Upper lobe of right lung (tissue), 1 donor: ENCODE results near the gene ATG101. TPM values are rescaled to one million over a fixed set of nuclear protein-coding genes. Genes with fewer than 3 reads are reported as not detected.
A peak's percentile ranks its signal among the peaks of the same experiment; 100 is the strongest.

Experiments
- ATAC-seq: fragments of 200-7000 bp; cut with Tn5 transposase; one replicate; pipeline ENCODE4 v1.9.1; 2020; ENCODE audit warnings: mild to moderate bottlenecking, moderate library complexity
- DNase-seq: peaks from one replicate; pipeline ENCODE4 v3.0.0-alpha.2; 2020
- H3K27ac ChIP-seq: fragments of 200-600 bp; one replicate; pipeline ENCODE4 v1.8.0; 2022
- H3K27me3 ChIP-seq: fragments of 200-600 bp; one replicate; pipeline ENCODE4 v1.8.0; 2022; ENCODE audit warnings: mild to moderate bottlenecking
- H3K36me3 ChIP-seq: fragments of 200-600 bp; one replicate; pipeline ENCODE4 v1.8.0; 2022
- H3K4me1 ChIP-seq: fragments of 200-600 bp; one replicate; pipeline ENCODE4 v1.8.0; 2022
- H3K4me3 ChIP-seq: fragments of 200-600 bp; one replicate; pipeline ENCODE4 v1.8.0; 2022; ENCODE audit warnings: mild to moderate bottlenecking
- H3K9me3 ChIP-seq: fragments of 200-600 bp; one replicate; pipeline ENCODE4 v1.8.0; 2022
- CTCF ChIP-seq: fragments of 200-600 bp; IDR thresholded peaks from one replicate; pipeline ENCODE4 v1.8.0; 2022; ENCODE audit warnings: antibody characterized with exemption
- intact Hi-C: fragments of 100-400 bp; cut with DNase I; formaldehyde crosslinking; loops from one replicate; pipeline ENCODE4 v1.11.0; 2022
- total RNA-seq: library from RNA; stranded (reverse); fragmentation: NEBNext Ultra II Directional; extraction: Animal tissue kit (Norgen Biotek cat#: 25700); gene quantifications from one replicate; pipeline ENCODE4 v1.2.1, GENCODE V29; 2021
- donor health status: DM: no; HTN: yes; CAD: no; lungs with severe emphysema.

The ATG101 gene
- total RNA-seq, 1 donor from 2014 or later = 37.3 TPM

- peak; percentile 29 for DNase-seq
- no peak overlapping the region for H3K27ac ChIP-seq
- H3K4me1 ChIP-seq = peaks cover 25% of the 10 kb centered on the region
- TF ChIP-seq CTCF = no peak
- no peak for ATAC-seq
- H3K36me3 ChIP-seq = no peaks in the 10 kb centered on the region
- H3K9me3 ChIP-seq = no peaks in the 10 kb centered on the region
- intact Hi-C loops = loop anchor here (5.0 kb wide), 1 partner anchor 57 kb away; no protein-coding TSS in a partner anchor
- no peak overlapping the region for H3K4me3 ChIP-seq
- no peaks in the 10 kb centered on the region for H3K27me3 ChIP-seq
Observed at GRCh38 chr12:52084491-52085231, 14.9 kb downstream of the ATG101 start.

GRCh38 chr12:52085682-52086180 lies 16.0 kb downstream of the ATG101 start:
- intact Hi-C loops = loop anchor here (5.0 kb wide), 1 partner anchor 58 kb away; no protein-coding TSS in a partner anchor
- ATAC-seq (no peak), DNase-seq (peak; percentile 39)
- no peak for TF ChIP-seq CTCF
- H3K27ac ChIP-seq = no peak overlapping the region
- H3K27me3 ChIP-seq = no peaks in the 10 kb centered on the region
- peaks cover 25% of the 10 kb centered on the region for H3K4me1 ChIP-seq
- no peaks in the 10 kb centered on the region for H3K9me3 ChIP-seq
- H3K4me3 ChIP-seq = no peak overlapping the region
- H3K36me3 ChIP-seq = no peaks in the 10 kb centered on the region

- H3K9me3 ChIP-seq = no peaks in the 10 kb centered on the region
- intact Hi-C loops = loop anchor here (5.0 kb wide), 1 partner anchor 59 kb away; no protein-coding TSS in a partner anchor
- no peak for ATAC-seq
- H3K27ac ChIP-seq = no peak overlapping the region
- H3K4me3 ChIP-seq = no peak overlapping the region
- no peaks in the 10 kb centered on the region for H3K27me3 ChIP-seq
- DNase-seq = peak; percentile 49
- peaks cover 18% of the 10 kb centered on the region for H3K4me1 ChIP-seq
- no peak for TF ChIP-seq CTCF
- H3K36me3 ChIP-seq = no peaks in the 10 kb centered on the region
Observed at GRCh38 chr12:52086366-52086765, 16.6 kb downstream of the ATG101 start.

- intact Hi-C loops = loop anchor here (5.0 kb wide), 1 partner anchor 60 kb away; no protein-coding TSS in a partner anchor
Observed at GRCh38 chr12:52086944-52087835, 17.4 kb downstream of the ATG101 start.

More at GRCh38 chr12:52086944-52087835, 17.4 kb downstream of the ATG101 start:
- DNase-seq = peak; percentile 53
- Histone ChIP-seq H3K9me3 (no peaks in the 10 kb centered on the region), H3K4me1 (peaks cover 13% of the 10 kb centered on the region), H3K27me3 (no peaks in the 10 kb centered on the region), H3K36me3 (no peaks in the 10 kb centered on the region), H3K4me3 (no peak overlapping the region), H3K27ac (no peak overlapping the region)
- TF ChIP-seq CTCF = no peak
- no peak for ATAC-seq
